ENCODE results near the gene SOCS1. TPM values are rescaled to one million over a fixed set of nuclear protein-coding genes. Genes with fewer than 3 reads are reported as not detected.

The SOCS1 gene
- total and polyA plus RNA-seq, 4 donors: 1.8 to 10.9 (median 2.3) TPM

- Histone ChIP-seq H3K4me1 (ENCODE audit: control insufficient read depth in 4 of 4, insufficient read depth in 4 of 4, low read length in 3 of 4) (no peaks in the 10 kb centered on the region), H3K27ac (ENCODE audit: low read depth in 1 of 2, low read length in 2 of 2) (peak overlapping the region in 1 of 2 donors; percentile 64), H3K36me3 (ENCODE audit: control insufficient read depth in 4 of 4, insufficient read depth in 3 of 4, low read depth in 1 of 4, low read length in 3 of 4) (no peaks in the 10 kb centered on the region), H3K9ac (ENCODE audit: low read depth in 1 of 2, low read length in 2 of 2) (no peak overlapping the region), H3K9me3 (ENCODE audit: control insufficient read depth in 4 of 4, low read length in 3 of 4) (peaks cover 4 to 15% (median 6%) of the 10 kb centered on the region in 4 donors), H3K27me3 (ENCODE audit: control insufficient read depth in 4 of 4, insufficient read depth in 4 of 4, low read length in 3 of 4) (no peaks in the 10 kb centered on the region), H3K4me3 (ENCODE audit: low read depth in 1 of 3, low read length in 3 of 3) (no peak overlapping the region)
- TF ChIP-seq NR2F2 (IDR thresholded peaks at IDR 0.05) (no peak), JUND (IDR thresholded peaks at IDR 0.05) (no peak), HNF4A (conservative IDR thresholded peaks at IDR 0.05) (no peak), GABPA (IDR thresholded peaks at IDR 0.05 in 1 of 2, conservative IDR thresholded peaks at IDR 0.05 in 1 of 2) (no peak), EGR1 (IDR thresholded peaks at IDR 0.05; ENCODE audit: low read depth in 2 of 2) (no peak), MAX (IDR thresholded peaks at IDR 0.05) (no peak), HNF4G (IDR thresholded peaks at IDR 0.05) (no peak), RXRA (IDR thresholded peaks at IDR 0.05) (no peak), TAF1 (conservative IDR thresholded peaks at IDR 0.05) (no peak), FOXA2 (IDR thresholded peaks at IDR 0.05) (no peak), YY1 (IDR thresholded peaks at IDR 0.05) (no peak)
- TF ChIP-seq, protein P1, sequence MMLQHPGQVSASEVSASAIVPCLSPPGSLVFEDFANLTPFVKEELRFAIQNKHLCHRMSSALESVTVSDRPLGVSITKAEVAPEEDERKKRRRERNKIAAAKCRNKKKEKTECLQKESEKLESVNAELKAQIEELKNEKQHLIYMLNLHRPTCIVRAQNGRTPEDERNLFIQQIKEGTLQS (IDR thresholded peaks at IDR 0.05): no peak
- TF ChIP-seq, protein P2, sequence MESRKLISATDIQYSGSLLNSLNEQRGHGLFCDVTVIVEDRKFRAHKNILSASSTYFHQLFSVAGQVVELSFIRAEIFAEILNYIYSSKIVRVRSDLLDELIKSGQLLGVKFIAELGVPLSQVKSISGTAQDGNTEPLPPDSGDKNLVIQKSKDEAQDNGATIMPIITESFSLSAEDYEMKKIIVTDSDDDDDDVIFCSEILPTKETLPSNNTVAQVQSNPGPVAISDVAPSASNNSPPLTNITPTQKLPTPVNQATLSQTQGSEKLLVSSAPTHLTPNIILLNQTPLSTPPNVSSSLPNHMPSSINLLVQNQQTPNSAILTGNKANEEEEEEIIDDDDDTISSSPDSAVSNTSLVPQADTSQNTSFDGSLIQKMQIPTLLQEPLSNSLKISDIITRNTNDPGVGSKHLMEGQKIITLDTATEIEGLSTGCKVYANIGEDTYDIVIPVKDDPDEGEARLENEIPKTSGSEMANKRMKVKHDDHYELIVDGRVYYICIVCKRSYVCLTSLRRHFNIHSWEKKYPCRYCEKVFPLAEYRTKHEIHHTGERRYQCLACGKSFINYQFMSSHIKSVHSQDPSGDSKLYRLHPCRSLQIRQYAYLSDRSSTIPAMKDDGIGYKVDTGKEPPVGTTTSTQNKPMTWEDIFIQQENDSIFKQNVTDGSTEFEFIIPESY (IDR thresholded peaks at IDR 0.05): no peak
- 95% methylated on average over 7 of the region's 7 CpGs for WGBS
- DNase-seq (ENCODE audit: low spot score): no peak
Observed at GRCh38 chr16:11213799-11214198, 42.2 kb downstream of the SOCS1 start.

GRCh38 chr16:11213373-11213772 lies 42.6 kb downstream of the SOCS1 start:
- WGBS: 93% methylated on average over 5 of the region's 5 CpGs
- no peak for TF ChIP-seq NR2F2 (IDR thresholded peaks at IDR 0.05)
- TF ChIP-seq MAX (IDR thresholded peaks at IDR 0.05): no peak
- TF ChIP-seq, protein P1 (IDR thresholded peaks at IDR 0.05): no peak
- no peak for TF ChIP-seq GABPA (IDR thresholded peaks at IDR 0.05 in 1 of 2, conservative IDR thresholded peaks at IDR 0.05 in 1 of 2)
- no peak for TF ChIP-seq JUND (IDR thresholded peaks at IDR 0.05)
- no peak for TF ChIP-seq FOXA2 (IDR thresholded peaks at IDR 0.05)
- TF ChIP-seq SP1 (IDR thresholded peaks at IDR 0.05): no peak
- no peak for TF ChIP-seq HNF4G (IDR thresholded peaks at IDR 0.05)
- no peak for TF ChIP-seq RAD21 (IDR thresholded peaks at IDR 0.05)
- H3K36me3 ChIP-seq (ENCODE audit: control insufficient read depth in 4 of 4, insufficient read depth in 3 of 4, low read depth in 1 of 4, low read length in 3 of 4): no peaks in the 10 kb centered on the region
- H3K27me3 ChIP-seq (ENCODE audit: control insufficient read depth in 4 of 4, insufficient read depth in 4 of 4, low read length in 3 of 4): no peaks in the 10 kb centered on the region
- no peak for DNase-seq (ENCODE audit: low spot score)
- no peaks in the 10 kb centered on the region for H3K4me1 ChIP-seq (ENCODE audit: control insufficient read depth in 4 of 4, insufficient read depth in 4 of 4, low read length in 3 of 4)
- H3K9me3 ChIP-seq (ENCODE audit: control insufficient read depth in 4 of 4, low read length in 3 of 4): peaks cover 4 to 15% (median 6%) of the 10 kb centered on the region in 4 donors
- no peak overlapping the region for H3K9ac ChIP-seq (ENCODE audit: low read depth in 1 of 2, low read length in 2 of 2)
- H3K4me3 ChIP-seq (ENCODE audit: low read depth in 1 of 3, low read length in 3 of 3): no peak overlapping the region
- H3K27ac ChIP-seq (ENCODE audit: low read depth in 1 of 2, low read length in 2 of 2): peak overlapping the region in 1 of 2 donors; percentile 64

GRCh38 chr16:11212798-11213196 lies 43.2 kb downstream of the SOCS1 start:
- Histone ChIP-seq H3K36me3 (ENCODE audit: control insufficient read depth in 4 of 4, insufficient read depth in 3 of 4, low read depth in 1 of 4, low read length in 3 of 4) (no peaks in the 10 kb centered on the region), H3K4me3 (ENCODE audit: low read depth in 1 of 3, low read length in 3 of 3) (no peak overlapping the region), H3K4me1 (ENCODE audit: control insufficient read depth in 4 of 4, insufficient read depth in 4 of 4, low read length in 3 of 4) (no peaks in the 10 kb centered on the region), H3K27me3 (ENCODE audit: control insufficient read depth in 4 of 4, insufficient read depth in 4 of 4, low read length in 3 of 4) (no peaks in the 10 kb centered on the region), H3K9me3 (ENCODE audit: control insufficient read depth in 4 of 4, low read length in 3 of 4) (peaks cover 4 to 11% (median 6%) of the 10 kb centered on the region in 4 donors), H3K27ac (ENCODE audit: low read depth in 1 of 2, low read length in 2 of 2) (peak overlapping the region; percentile 54 to 64), H3K9ac (ENCODE audit: low read depth in 1 of 2, low read length in 2 of 2) (no peak overlapping the region)
- 86% methylated on average over 16 of the region's 16 CpGs for WGBS
- TF ChIP-seq HNF4G (IDR thresholded peaks at IDR 0.05) (no peak), MAX (IDR thresholded peaks at IDR 0.05) (no peak), REST (IDR thresholded peaks at IDR 0.05) (no peak), SP1 (IDR thresholded peaks at IDR 0.05) (no peak), YY1 (IDR thresholded peaks at IDR 0.05) (no peak), HNF4A (conservative IDR thresholded peaks at IDR 0.05) (no peak), RAD21 (IDR thresholded peaks at IDR 0.05) (no peak), FOXA1 (IDR thresholded peaks at IDR 0.05) (no peak), JUND (IDR thresholded peaks at IDR 0.05) (no peak)
- TF ChIP-seq, protein P1 (IDR thresholded peaks at IDR 0.05): no peak
- DNase-seq (ENCODE audit: low spot score): no peak

All from liver (tissue), 9 donors.